Nephron (organoid): ENCODE measurements around the gene TET1.
A peak's percentile ranks its signal among the peaks of the same experiment; 100 is the strongest.
"Not testable (repeated sequence)": the region's sequence is repeated elsewhere in the genome, so short reads cannot be mapped to it uniquely, and the experiment has no call there.

Experiments
- H3K27ac Mint-ChIP-seq, 3 experiments: 2 replicates each; pipeline ENCODE4 v1.8.0; 2020; ENCODE audit warnings: mixed read lengths in 3 of 3, mild to moderate bottlenecking in 2 of 3, moderate library complexity in 1 of 3
- H3K27me3 Mint-ChIP-seq: 2 replicates; pipeline ENCODE4 v1.8.0; 2021; ENCODE audit warnings: low read depth, mild to moderate bottlenecking, moderate library complexity, mixed read lengths
- H3K36me3 Mint-ChIP-seq: 2 replicates; pipeline ENCODE4 v1.8.0; 2020; ENCODE audit warnings: low read depth, mixed read lengths
- H3K4me1 Mint-ChIP-seq: 2 replicates; pipeline ENCODE4 v1.8.0; 2020; ENCODE audit warnings: mixed read lengths
- H3K4me3 Mint-ChIP-seq, 3 experiments: 2 replicates each; pipeline ENCODE4 v1.8.0; 2020; ENCODE audit warnings: mild to moderate bottlenecking in 3 of 3, mixed read lengths in 3 of 3, moderate library complexity in 2 of 3
- H3K9me3 Mint-ChIP-seq: 2 replicates; pipeline ENCODE4 v1.8.0; 2020; ENCODE audit warnings: mixed read lengths
- TF ChIP-seq, protein P1 (sequence below), 3 experiments: fragments of 200-600 bp; sonication (generic); IDR thresholded peaks; one replicate each; pipeline ENCODE4 v1.5.0; 2021; ENCODE audit warnings: antibody characterized with exemption in 3 of 3; ENCODE audit not compliant: unreplicated experiment in 3 of 3

Gene TET1

DNA sequence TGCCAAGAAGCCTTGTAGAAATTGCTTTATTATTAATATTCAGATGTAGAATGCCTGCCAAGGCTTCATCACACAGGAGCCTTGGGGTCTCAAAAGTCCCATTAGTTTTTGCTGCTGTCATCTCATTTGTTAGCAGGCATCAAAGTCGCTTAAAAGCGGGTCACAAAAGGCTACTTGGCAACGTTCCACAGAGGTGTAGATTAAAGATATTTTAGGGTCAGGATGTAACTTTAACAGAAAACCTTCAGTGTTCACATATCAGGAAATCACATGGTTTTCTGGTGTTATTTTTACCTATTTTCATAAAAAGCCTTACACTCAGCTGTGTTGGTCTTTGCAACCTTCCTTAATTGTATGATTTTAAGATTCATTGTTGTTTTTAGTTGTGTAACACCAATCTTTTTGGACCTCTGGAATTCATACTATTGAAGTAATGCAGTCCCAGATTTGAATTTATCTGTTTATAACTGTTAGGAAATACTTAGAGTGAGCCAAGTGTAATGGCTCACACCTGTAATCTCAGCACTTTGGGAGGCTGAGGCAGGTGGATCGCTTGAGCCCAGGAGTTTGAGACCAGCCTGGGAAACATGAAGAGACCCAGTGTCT, 65.3 kb downstream of the TET1 start:
- Mint-ChIP-seq H3K4me1 (peaks cover 15% of the 10 kb centered on the region), H3K36me3 (peaks cover 27% of the 10 kb centered on the region), H3K9me3 (no peaks in the 10 kb centered on the region), H3K27ac (peak overlapping the region in 1 of 3 experiments; percentile 32), H3K27me3 (no peaks in the 10 kb centered on the region), H3K4me3 (no peak overlapping the region)
- TF ChIP-seq, protein P1, sequence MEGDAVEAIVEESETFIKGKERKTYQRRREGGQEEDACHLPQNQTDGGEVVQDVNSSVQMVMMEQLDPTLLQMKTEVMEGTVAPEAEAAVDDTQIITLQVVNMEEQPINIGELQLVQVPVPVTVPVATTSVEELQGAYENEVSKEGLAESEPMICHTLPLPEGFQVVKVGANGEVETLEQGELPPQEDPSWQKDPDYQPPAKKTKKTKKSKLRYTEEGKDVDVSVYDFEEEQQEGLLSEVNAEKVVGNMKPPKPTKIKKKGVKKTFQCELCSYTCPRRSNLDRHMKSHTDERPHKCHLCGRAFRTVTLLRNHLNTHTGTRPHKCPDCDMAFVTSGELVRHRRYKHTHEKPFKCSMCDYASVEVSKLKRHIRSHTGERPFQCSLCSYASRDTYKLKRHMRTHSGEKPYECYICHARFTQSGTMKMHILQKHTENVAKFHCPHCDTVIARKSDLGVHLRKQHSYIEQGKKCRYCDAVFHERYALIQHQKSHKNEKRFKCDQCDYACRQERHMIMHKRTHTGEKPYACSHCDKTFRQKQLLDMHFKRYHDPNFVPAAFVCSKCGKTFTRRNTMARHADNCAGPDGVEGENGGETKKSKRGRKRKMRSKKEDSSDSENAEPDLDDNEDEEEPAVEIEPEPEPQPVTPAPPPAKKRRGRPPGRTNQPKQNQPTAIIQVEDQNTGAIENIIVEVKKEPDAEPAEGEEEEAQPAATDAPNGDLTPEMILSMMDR (IDR thresholded peaks at IDR 0.05; ENCODE audit: unreplicated experiment in 3 of 3), result no peak

DNA sequence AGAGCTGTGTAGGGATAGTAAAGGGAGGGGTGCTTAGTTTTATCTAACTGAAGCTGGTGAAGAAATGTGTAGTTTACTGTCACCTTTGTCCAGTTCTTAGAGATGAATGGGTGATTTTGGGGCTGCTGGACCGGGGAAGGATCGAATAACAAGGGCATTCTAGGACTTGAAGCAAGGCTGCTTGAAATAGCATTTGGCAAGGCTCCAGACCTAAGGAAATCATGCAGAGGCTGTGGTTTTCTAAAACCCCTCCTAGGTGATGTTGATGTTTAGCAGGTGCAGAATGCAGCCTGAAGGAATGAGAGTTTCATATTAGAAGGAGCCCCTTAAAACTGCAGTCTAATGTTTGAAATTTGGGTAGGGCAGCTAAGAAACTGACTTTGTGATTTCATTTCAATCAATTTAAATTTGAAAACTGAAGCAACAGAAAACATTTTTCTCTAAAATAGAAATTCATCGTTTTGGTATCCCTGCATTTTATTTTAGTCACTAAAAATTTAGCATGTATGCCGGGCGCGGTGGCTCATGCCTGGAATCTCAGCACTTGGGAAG, 68.5 kb downstream of the TET1 start:
- Mint-ChIP-seq H3K9me3 (no peaks in the 10 kb centered on the region), H3K36me3 (peaks cover 33% of the 10 kb centered on the region), H3K4me3 (no peak overlapping the region), H3K27ac (peak overlapping the region in 1 of 3 experiments; percentile 19), H3K27me3 (no peaks in the 10 kb centered on the region), H3K4me1 (peaks cover 15% of the 10 kb centered on the region)
- TF ChIP-seq, protein P1 (IDR thresholded peaks at IDR 0.05; ENCODE audit: unreplicated experiment in 3 of 3), result no peak

DNA sequence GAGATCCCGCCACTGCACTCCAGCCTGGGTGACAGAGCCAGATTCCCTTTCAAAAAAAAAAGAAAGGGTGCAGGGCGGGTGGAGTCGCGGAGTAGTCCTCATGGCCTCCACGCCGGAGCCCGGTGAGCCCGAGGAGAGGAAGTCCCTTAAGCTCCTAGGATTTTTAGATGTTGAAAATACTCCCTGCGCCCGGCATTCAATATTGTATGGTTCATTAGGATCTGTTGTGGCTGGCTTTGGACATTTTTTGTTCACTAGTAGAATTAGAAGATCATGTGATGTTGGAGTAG, 72.1 kb downstream of the TET1 start:
- not testable (repeated sequence) for H3K9me3 Mint-ChIP-seq, H3K4me3 Mint-ChIP-seq, H3K27me3 Mint-ChIP-seq
- Mint-ChIP-seq H3K27ac (peak overlapping the region in 1 of 3 experiments; percentile 9), H3K4me1 (peaks cover 13% of the 10 kb centered on the region), H3K36me3 (peaks cover 49% of the 10 kb centered on the region)

DNA sequence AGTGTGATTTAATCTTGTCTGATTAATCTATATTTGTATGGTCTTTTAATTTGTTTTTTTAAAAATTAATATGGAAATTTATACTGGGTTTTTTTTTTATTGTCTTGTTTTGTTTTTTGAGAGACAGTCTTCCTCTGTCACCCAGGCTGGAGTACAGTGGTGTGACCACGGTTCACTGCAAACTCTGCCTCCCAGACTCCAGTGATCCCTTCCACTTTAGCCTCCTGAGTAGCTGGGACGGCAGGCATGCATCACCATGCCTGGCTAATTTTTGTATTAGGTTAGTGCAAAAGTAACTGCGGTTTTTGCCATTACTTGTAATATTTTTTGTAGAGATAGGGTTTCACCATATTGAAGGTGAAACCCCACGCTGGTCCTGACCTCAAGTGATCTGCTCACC, 73.1 kb downstream of the TET1 start:
- H3K4me1 Mint-ChIP-seq, result peaks cover 9% of the 10 kb centered on the region
- H3K9me3 Mint-ChIP-seq, result no peaks in the 10 kb centered on the region
- H3K4me3 Mint-ChIP-seq, result no peak overlapping the region

DNA sequence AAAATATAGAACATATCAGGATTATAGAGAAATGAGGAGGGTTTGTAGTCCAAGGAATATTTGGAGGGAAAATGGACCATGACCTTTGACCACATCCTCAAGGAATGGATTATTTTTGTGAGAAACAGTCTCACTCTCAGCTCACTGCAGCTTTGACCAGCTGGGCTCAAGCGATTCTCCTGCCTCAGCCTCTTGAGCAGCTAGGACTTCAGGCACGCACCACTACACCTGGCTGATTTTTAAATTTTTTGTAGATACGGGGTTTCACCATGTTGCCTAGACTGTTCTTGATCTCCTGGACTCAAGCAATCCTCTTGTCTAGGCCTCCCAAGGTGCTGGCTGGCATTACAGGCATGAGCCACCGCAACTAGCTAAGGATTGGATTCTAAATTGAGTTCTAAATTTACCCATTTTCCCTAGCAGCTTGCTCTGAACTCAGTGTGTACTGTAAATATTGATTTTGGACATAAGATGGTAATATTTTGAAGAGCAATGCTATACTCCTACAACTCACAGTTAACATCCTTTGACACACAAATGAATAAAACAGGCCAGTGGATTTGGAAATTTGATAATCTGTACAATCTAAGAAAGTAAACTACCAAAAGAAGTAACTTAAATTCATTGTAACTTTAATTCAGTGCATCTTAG, 73.8 kb downstream of the TET1 start:
- Mint-ChIP-seq H3K27ac (peak overlapping the region in 2 of 3 experiments; percentile 57 to 74), H3K27me3 (no peaks in the 10 kb centered on the region), H3K4me1 (peaks cover 4% of the 10 kb centered on the region), H3K4me3 (no peak overlapping the region), H3K9me3 (no peaks in the 10 kb centered on the region), H3K36me3 (peaks cover 53% of the 10 kb centered on the region)
- TF ChIP-seq, protein P1 (IDR thresholded peaks at IDR 0.05; ENCODE audit: unreplicated experiment in 3 of 3), result no peak

More for the DNA sequence above, 73.1 kb downstream of the TET1 start:
- H3K27me3 Mint-ChIP-seq, result no peaks in the 10 kb centered on the region
- H3K36me3 Mint-ChIP-seq, result peaks cover 51% of the 10 kb centered on the region
- TF ChIP-seq, protein P1 (IDR thresholded peaks at IDR 0.05; ENCODE audit: unreplicated experiment in 3 of 3), result no peak
- H3K27ac Mint-ChIP-seq, result no peak overlapping the region

DNA sequence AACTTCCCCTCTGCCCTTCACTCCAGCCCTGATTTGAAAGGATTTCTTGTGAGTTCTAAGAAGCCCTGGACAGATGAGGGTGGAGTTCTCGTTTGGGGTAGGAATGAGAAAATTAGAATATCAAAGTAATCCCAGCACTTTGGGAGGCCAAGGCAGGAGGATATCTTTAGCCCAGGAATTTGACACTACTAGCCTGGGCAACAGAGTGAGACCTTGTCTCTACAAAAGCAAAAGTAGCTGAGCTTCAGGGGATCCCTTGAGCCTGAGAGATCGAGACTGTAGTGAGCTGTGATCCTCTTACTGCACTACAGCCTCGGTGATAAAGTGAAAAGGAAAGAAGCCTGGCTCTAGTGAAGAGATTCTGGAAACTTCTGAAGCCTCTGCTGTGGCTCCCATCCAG, 76.2 kb downstream of the TET1 start:
- H3K4me3 Mint-ChIP-seq, result no peak overlapping the region
- TF ChIP-seq, protein P1 (IDR thresholded peaks at IDR 0.05; ENCODE audit: unreplicated experiment in 3 of 3), result no peak
- peaks cover 4% of the 10 kb centered on the region for H3K4me1 Mint-ChIP-seq
- H3K27ac Mint-ChIP-seq, result no peak overlapping the region
- H3K36me3 Mint-ChIP-seq, result peaks cover 49% of the 10 kb centered on the region
- no peaks in the 10 kb centered on the region for H3K27me3 Mint-ChIP-seq
- no peaks in the 10 kb centered on the region for H3K9me3 Mint-ChIP-seq

DNA sequence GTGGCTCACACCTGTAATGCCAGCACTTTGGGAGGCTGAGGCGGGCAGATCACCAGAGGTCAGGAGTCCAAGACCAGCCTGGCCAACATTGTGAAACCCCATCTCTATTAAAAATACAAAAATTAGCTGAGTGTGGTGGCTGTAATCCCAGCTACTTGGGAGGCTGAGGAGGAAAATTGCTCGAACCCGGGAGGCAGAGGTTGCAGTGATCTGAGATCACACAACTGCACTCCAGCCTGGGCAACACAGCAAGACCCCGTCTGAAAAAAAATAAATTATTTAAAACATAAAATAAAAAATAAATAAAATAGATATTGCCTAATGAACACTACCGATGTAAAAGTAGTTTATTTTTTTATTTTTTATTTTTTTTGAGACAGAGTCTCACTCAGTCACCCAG, 83.4 kb downstream of the TET1 start:
- not testable (repeated sequence) for H3K27me3 Mint-ChIP-seq, H3K27ac Mint-ChIP-seq, H3K4me3 Mint-ChIP-seq, H3K4me1 Mint-ChIP-seq, H3K9me3 Mint-ChIP-seq
- H3K36me3 Mint-ChIP-seq, result peaks cover 68% of the 10 kb centered on the region
